Uterus (tissue), 2 donors: ENCODE results near the gene UQCR10.

Experiments used
- POLR2A ChIP-seq, 2 donors: fragments of 450-650 bp; IDR thresholded peaks; one replicate each; pipeline ENCODE4 v1.6.1; 2016; ENCODE audit warnings: antibody characterized with exemption in 2 of 2, mild to moderate bottlenecking in 1 of 2, moderate library complexity in 1 of 2
- TF ChIP-seq, protein P1 (sequence below), 4 experiments: fragments of 200-600 bp in 2 of 4; fragments of 450-650 bp in 2 of 4; sonication (generic) in 2 of 4; IDR thresholded peaks; one replicate each; pipeline ENCODE4 v1.5.1; 2016 to 2019; ENCODE audit warnings: antibody characterized with exemption in 4 of 4, mild to moderate bottlenecking in 2 of 4, moderate library complexity in 1 of 4

DNA sequence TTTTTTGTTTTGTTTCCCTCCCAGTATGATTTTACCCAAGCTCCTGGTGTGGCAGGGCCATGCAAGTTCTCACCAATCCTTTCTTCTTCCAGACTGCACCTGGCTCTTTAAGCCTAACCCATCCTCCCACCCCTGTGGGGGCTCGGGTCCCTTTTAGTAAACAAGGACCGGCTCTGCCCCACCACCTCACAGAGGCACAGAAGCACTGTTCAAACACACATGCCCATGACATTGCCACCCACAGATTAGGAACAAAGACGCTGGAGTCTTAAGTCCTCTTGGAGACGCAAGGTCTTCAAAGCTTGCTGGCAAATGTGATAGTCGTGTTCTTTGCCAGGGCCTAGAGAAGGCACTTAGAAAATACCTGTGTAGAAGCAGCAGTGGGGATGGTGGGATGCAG lies 18.9 kb downstream of the UQCR10 start:
- TF ChIP-seq, protein P1, sequence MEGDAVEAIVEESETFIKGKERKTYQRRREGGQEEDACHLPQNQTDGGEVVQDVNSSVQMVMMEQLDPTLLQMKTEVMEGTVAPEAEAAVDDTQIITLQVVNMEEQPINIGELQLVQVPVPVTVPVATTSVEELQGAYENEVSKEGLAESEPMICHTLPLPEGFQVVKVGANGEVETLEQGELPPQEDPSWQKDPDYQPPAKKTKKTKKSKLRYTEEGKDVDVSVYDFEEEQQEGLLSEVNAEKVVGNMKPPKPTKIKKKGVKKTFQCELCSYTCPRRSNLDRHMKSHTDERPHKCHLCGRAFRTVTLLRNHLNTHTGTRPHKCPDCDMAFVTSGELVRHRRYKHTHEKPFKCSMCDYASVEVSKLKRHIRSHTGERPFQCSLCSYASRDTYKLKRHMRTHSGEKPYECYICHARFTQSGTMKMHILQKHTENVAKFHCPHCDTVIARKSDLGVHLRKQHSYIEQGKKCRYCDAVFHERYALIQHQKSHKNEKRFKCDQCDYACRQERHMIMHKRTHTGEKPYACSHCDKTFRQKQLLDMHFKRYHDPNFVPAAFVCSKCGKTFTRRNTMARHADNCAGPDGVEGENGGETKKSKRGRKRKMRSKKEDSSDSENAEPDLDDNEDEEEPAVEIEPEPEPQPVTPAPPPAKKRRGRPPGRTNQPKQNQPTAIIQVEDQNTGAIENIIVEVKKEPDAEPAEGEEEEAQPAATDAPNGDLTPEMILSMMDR (IDR thresholded peaks at IDR 0.05): no peak
- TF ChIP-seq POLR2A (IDR thresholded peaks at IDR 0.05): no peak
